ENCODE data around the gene CALHM5.
"Not testable (repeated sequence)": the region's sequence is repeated elsewhere in the genome, so short reads cannot be mapped to it uniquely, and the experiment has no call there.

Gene CALHM5, protein sequence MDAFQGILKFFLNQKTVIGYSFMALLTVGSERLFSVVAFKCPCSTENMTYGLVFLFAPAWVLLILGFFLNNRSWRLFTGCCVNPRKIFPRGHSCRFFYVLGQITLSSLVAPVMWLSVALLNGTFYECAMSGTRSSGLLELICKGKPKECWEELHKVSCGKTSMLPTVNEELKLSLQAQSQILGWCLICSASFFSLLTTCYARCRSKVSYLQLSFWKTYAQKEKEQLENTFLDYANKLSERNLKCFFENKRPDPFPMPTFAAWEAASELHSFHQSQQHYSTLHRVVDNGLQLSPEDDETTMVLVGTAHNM

GRCh38 chr6:116511424-116512110 lies at the start of gene CALHM5:
CALHM5 (plus strand) TSS chr6:116511639; CDS start chr6:116511697, 58 bp downstream.
- DNase-seq (ENCODE audit: low spot score), result no peak

DNA sequence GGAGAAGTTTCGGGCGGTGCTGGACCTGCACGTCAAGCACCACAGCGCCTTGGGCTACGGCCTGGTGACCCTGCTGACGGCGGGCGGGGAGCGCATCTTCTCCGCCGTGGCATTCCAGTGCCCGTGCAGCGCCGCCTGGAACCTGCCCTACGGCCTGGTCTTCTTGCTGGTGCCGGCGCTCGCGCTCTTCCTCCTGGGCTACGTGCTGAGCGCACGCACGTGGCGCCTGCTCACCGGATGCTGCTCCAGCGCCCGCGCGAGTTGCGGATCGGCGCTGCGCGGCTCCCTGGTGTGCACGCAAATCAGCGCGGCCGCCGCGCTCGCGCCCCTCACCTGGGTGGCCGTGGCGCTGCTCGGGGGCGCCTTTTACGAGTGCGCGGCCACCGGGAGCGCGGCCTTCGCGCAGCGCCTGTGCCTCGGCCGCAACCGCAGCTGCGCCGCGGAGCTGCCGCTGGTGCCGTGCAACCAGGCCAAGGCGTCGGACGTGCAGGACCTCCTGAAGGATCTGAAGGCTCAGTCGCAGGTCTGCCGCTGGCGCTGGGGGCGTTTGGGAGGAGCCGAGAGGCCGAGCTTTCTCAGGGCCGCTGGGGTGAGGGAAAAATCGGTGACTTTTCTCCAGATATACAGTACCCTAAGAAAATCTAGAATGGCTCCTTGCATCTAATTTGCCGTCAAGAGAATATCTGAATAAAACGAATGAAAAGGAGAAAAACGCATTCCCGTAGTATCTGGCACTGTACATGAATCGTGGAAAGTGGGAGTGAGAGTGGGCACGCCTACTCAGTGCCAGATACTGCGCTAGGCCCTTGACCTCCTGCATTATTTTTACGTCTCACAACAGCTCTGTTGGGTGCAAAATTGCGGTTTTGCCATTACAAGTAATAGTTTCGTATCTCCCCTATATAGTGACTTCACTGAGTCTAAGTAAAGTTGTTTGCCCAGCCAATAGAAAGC lies 49.2 kb upstream of the CALHM5 start:
- peak; percentile 83 for DNase-seq (ENCODE audit: low spot score)

DNA sequence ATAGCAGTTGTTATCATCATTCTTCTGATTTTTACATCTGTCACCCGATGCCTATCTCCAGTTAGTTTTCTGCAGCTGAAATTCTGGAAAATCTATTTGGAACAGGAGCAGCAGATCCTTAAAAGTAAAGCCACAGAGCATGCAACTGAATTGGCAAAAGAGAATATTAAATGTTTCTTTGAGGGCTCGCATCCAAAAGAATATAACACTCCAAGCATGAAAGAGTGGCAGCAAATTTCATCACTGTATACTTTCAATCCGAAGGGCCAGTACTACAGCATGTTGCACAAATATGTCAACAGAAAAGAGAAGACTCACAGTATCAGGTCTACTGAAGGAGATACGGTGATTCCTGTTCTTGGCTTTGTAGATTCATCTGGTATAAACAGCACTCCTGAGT lies 48.1 kb upstream of the CALHM5 start:
- no peak for DNase-seq (ENCODE audit: low spot score)

DNA sequence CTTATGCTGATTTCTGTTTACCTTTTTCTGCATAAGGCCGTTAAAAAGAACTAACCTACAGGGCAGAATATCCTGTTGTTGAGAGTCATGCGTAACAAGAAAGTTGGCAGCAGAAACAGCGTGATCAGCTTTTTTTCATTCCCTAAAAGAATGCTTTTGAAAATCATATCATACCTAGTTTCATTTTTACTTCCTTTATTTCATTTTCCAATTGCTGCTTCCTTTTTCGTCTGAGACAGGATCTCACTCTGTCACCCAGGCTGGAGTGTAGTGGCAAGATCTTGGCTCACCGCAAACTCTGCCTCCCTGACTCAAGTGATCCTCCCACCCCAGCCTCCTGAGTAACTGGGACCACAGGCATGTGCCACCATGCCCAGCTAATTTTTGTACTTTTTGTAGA lies 46.2 kb upstream of the CALHM5 start:
- DNase-seq (ENCODE audit: low spot score), result no peak

GRCh38 chr6:116467096-116467495 lies 44.3 kb upstream of the CALHM5 start:
- DNase-seq (ENCODE audit: low spot score), result no peak

- DNase-seq (ENCODE audit: low spot score), result no peak
Measured at GRCh38 chr6:116467514-116467913, 43.9 kb upstream of the CALHM5 start.

DNA sequence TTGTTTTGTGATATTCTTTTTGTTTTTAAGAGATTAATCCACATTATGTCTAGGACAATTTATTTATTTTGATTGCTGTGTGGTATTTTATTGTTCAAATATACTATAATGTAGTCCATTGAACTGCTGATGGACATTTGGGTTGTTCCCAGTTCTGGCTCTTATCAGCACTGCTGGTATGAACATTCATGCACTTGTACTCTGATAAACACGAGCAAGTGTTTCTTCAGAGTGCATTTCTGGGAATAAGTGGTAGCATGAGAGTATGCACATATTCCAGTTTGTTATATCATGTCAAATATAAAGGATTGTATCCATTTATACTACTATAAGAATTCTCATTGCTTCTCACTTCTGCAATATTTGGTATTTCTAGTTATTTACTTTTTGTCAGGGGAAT lies 43.1 kb upstream of the CALHM5 start:
- no peak for DNase-seq (ENCODE audit: low spot score)

DNA sequence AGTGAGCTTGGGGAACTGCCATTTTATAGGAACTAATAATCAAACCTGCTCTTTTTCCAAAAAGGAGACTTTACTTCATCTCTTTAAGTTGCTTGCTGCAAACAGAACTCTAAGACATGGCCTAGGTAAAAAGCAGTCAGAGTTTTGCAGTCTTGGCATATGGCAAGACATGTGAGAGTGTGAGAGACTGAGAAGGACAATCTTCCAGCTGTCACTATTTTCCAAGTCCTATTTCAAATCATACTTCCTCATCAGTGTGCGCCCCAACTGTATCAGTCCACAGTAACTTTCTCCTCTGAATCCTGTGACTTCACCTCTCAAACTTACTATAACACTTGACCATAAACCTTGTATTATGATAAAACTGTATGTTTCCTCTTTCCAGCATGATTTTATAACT lies 39.9 kb upstream of the CALHM5 start:
- DNase-seq (ENCODE audit: low spot score), result no peak

DNA sequence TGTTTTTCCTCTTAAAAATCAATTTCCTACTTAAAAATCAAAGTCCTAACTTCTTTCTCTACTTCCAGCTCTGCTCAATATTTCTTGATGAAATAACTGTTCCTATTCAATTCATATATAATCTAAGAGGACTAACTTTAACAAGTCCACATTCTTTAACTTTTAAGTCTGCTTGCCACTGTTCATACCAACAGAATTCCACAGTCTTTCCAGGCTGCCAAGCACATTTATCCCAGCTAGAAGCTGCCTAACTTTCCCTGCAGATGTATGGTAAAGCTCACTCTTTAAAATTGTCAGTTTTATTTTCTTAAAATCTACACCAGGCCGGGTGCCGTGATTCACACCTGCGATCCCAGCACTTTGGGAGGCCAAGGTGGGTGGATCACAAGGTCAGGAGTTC lies 38.7 kb upstream of the CALHM5 start:
- DNase-seq (ENCODE audit: low spot score), result no peak

GRCh38 chr6:116475141-116475540 lies 36.3 kb upstream of the CALHM5 start:
- DNase-seq (ENCODE audit: low spot score), result no peak

DNA sequence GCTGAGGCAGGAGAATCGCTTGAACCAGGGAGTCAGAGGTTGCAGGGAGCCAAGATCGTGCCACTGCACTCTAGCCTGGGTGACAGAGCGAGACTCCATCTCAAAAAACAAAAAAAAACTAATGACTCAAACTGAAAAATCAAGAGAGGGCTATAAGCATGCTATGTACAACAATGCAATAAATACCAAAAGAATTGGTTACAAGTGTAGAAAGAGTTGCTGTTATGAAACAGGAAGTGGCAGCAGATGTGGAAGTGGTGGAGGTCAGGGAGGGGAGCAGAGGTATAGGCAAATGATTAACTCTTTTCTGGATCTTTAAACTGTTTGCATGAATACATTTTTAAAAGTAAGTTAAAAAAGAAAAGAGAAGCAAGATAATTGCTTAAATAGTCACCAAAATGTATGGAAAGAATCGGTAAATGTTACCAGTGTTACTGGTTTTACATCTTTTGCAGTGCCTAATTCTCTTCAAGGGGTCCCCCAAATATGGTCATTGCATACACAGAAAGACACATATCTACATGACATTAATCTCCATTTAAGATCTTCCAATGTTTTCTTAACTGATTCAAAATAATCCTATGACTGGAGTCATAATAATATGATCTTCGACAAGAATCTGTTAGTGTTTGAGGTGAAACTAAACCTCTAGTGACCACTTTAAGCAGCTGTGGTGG lies 35.3 kb upstream of the CALHM5 start:
- no peak for DNase-seq (ENCODE audit: low spot score)

DNA sequence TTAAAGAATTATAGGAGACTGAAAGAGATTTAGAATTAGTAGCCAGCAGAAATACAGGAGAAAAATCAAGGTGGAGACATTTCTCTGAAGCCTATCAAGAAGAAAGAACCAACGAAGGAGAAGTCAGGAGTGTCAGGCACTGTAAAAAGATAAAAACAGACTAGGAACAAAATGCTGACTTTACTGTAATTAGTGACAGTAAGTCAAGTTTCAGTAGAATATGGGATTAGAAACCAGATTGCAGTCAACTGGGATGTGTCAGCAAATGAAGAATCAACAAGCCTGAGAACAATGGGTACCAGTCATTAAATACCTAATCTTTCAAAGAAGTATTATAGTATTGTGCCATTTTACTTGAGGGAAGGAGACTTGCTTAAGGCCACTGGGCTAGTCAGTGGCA lies 28.7 kb upstream of the CALHM5 start:
- no peak for DNase-seq (ENCODE audit: low spot score)

DNA sequence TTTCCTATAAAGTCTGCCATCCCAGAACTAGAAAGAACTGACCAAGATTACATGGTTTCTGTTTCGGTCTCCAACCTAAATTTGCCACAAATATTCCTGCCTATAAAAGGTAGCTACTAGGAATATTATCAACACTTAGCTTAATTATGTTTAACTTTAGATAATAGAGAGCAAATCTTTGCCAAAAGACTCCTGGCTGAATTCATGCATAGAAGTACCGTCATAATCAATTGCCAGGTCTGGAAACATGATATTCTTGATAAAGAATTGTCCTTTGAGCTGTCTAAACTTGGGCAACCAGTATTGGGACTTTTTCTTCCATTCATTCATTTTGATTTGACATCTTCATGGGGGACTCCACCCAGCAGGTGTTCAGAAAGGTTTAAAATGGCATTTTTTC lies 27.8 kb upstream of the CALHM5 start:
- DNase-seq (ENCODE audit: low spot score), result no peak

DNA sequence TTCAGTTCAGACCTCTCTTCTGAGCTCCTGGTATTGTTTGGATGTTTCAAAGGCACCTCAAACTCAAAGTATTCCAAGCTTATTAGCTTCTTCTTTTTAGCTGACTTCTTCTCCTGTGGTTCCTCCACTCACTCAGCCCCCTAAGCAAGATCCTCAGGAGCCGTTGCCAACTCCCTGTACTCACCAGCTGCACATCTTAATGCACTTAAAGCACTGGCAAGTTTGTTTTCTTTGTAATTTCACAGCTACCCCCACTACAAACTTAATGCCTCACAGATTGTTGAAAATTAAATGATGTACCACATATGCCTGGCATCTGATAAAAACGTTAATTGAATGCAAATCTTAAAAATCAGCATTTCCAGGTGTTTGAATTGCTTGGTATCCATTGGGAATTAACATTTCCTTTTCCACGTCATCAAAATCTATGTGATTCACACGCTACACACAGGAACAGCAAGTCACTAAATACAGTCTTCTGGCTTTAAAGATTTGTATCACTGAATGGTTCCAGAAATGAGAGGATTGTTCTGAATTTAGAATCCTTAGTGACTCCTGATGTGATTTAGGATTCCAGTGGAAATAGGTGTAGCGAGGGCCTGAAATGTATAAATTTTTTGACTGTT lies 25.8 kb upstream of the CALHM5 start:
- no peak for DNase-seq (ENCODE audit: low spot score)

- no peak for DNase-seq (ENCODE audit: low spot score)
Measured at GRCh38 chr6:116491610-116492330, 19.7 kb upstream of the CALHM5 start.

DNA sequence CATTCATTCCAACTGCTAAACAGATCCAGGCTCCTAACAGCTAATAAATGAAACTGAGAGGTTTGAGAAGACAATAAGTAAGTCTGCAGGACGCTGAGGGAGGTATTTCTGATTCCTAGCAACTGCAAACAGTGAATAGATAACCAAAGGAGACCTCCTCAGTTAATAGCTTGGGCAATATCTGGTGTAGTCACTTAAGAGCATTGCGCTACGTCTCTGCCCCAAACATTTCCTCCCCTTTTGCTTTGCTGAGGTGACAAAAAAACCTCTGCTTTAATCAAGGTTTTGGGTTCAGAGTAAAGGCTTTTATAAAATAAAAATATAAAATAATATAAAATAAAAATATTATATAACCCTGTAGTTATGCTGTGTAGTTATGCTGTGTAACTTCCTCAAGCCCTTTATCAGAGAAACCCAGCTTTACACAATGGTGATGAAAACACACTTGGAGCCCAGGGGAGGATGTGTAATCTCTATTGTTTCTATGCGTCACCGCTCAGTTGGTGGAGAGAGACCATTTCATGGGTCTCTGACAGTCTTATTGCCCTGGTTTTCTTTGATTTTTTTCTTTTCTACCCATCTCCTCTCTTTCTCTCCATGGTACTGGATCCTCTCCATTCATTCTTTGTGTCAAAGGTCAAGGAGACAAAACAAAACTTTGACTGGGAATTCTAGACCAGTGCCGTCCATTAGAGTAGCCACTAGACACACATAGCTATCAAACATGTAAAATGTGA lies 18.9 kb upstream of the CALHM5 start:
- DNase-seq (ENCODE audit: low spot score), result no peak

GRCh38 chr6:116495161-116495560 lies 16.3 kb upstream of the CALHM5 start:
- not testable (repeated sequence) for DNase-seq (ENCODE audit: low spot score)

GRCh38 chr6:116497113-116497676 lies 14.2 kb upstream of the CALHM5 start:
- no peak for DNase-seq (ENCODE audit: low spot score)

DNA sequence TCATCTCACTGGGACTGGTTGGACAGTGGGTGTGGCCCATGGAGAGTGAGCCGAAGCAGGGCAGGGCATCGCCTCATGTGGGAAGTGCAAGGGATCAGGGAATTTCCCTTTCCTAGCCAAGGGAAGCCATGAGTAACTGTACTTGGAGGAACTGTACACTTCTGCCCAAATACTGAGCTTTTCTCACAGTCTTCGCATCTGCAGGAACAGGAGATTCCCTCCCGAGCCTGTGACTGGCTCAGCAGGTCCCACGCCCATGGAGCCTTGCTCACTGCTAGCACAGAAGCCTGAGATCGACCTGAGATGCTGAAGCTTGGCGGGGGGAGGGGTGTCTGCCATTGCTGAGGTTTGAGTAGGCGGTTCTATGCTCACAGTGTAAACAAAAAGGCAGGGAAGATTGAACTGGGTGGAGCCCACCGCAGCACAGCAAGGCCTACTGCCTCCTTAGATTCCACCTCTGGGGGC lies 10.4 kb upstream of the CALHM5 start:
- no peak for DNase-seq (ENCODE audit: low spot score)

DNA sequence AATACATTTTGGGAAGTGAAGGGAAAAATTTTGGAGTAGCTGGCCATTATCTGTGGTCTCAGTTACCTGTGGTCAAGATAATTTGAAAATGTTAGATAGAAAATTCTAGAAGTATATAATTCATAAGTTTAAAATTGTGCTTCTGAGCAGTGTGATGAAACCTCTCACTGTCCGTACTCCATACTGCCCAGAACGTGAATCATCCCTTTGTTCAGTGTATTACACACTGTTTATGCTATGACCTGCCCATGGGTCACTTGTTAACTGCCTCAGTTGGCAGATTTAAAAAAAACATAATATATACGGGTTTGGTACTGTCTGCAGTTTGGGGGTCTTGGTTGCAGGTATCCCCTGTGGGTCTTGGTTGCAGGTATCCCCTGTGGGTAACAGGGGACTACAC lies 4.1 kb upstream of the CALHM5 start:
- DNase-seq (ENCODE audit: low spot score), result no peak

All from D341Med (cell line).